ENCODE measurements around the gene RANBP17. TPM values are rescaled to one million over a fixed set of nuclear protein-coding genes. Genes with fewer than 3 reads are reported as not detected.

RANBP17 gene
- total and polyA plus RNA-seq, 5 experiments from 2014 or later: 0.09 to 0.83 (median 0.24) TPM; not detected in 2

- peaks cover 5 to 46% (median 26%) of the 10 kb centered on the region in 9 donors for H3K9me3 Mint-ChIP-seq
- no peak for DNase-seq
- ATAC-seq: no peak
- H3K27ac Mint-ChIP-seq: no peak overlapping the region
- no peak overlapping the region for H3K4me3 Mint-ChIP-seq
- H3K27me3 Mint-ChIP-seq: peaks cover 0 to 15% (median 4%) of the 10 kb centered on the region in 5 donors
- no peaks in the 10 kb centered on the region for H3K4me1 Mint-ChIP-seq
- POLR2A ChIA-PET: no interaction called here
- peaks cover 0 to 14% (median 0%) of the 10 kb centered on the region in 3 donors for H3K36me3 Mint-ChIP-seq
Observed at GRCh38 chr5:170875811-170876210, 14.0 kb downstream of the RANBP17 start.

DNA sequence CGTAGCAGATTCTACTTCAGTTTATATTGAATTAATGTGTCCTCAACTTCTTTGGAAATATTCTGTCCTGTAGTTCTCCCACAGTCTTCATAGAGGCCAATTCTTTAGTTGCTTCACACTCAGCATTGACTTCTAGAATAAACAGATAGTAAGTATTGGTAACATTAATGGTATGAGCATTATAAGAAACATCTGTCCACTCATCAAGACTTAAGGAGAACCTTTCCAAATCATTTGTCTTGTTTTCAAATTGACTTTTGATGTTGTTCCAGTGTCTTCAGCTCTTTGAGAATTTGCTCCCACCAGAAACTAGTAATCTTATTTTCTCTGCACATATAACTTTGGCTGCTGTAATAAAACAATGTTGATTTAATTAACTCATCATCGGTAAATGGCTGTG, 18.3 kb downstream of the RANBP17 start:
- no peak overlapping the region for H3K4me3 Mint-ChIP-seq
- H3K27me3 Mint-ChIP-seq: peaks cover 0 to 11% (median 5%) of the 10 kb centered on the region in 5 donors
- DNase-seq (no peak), ATAC-seq (no peak)
- H3K4me1 Mint-ChIP-seq: no peaks in the 10 kb centered on the region
- H3K27ac Mint-ChIP-seq: no peak overlapping the region
- peaks cover 0 to 14% (median 5%) of the 10 kb centered on the region in 9 donors for H3K9me3 Mint-ChIP-seq
- no peaks in the 10 kb centered on the region for H3K36me3 Mint-ChIP-seq
- POLR2A ChIA-PET: no interaction called here

DNA sequence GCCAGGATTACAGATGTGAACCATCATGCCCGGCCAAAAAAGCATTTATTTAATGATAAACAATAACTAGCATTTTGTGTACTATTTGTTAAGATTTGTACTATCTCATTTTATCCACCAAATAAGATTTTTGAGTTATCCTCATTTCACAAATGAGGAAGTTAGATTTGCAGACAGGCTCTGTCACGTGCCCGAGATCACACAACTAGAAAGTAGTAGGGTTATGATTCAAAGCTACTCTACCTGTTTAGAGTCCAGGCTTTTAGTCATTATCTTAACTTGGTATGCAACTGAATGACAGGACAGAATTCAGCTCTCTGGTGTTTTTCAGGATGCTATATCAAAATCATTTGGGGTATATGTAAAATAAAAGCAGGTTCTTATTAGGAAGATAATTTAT, 20.5 kb downstream of the RANBP17 start:
- Mint-ChIP-seq H3K36me3 (no peaks in the 10 kb centered on the region), H3K27ac (no peak overlapping the region), H3K27me3 (peaks cover 0 to 5% (median 0%) of the 10 kb centered on the region in 5 donors), H3K4me3 (no peak overlapping the region), H3K9me3 (no peaks in the 10 kb centered on the region), H3K4me1 (no peaks in the 10 kb centered on the region)
- ATAC-seq (no peak), DNase-seq (no peak)
- POLR2A ChIA-PET: no interaction called here

DNA sequence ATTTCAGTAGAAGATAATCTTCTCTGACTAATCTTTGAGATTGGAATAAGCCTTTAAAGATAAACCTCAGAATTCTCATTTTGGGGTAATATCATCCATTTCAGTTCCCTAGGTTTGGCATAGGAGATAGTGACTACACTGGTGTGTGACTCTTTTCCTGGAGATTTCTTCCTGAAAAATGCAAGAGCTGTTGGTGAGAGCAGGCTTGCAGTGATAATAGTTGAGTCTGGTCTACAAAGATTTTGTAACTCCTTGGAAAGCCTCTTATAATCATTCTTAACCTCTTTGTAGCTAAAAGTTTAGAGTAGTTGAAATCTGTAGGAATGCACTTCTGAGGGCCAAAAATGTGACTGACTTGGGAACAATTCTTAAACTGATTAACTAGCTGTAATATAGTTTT, 23.4 kb downstream of the RANBP17 start:
- ATAC-seq: no peak
- Mint-ChIP-seq H3K27ac (no peak overlapping the region), H3K9me3 (no peaks in the 10 kb centered on the region), H3K4me1 (no peaks in the 10 kb centered on the region), H3K27me3 (peaks cover 0 to 7% (median 2%) of the 10 kb centered on the region in 5 donors), H3K4me3 (no peak overlapping the region), H3K36me3 (no peaks in the 10 kb centered on the region)
- DNase-seq: no peak
- POLR2A ChIA-PET: no interaction called here

GRCh38 chr5:170885809-170886208, 24.0 kb downstream of the RANBP17 start:
- DNase-seq (no peak), ATAC-seq (no peak)
- Mint-ChIP-seq H3K36me3 (no peaks in the 10 kb centered on the region), H3K27ac (no peak overlapping the region), H3K4me1 (no peaks in the 10 kb centered on the region), H3K27me3 (peaks cover 0 to 7% (median 2%) of the 10 kb centered on the region in 5 donors), H3K9me3 (no peaks in the 10 kb centered on the region), H3K4me3 (no peak overlapping the region)
- POLR2A ChIA-PET: no interaction called here

GRCh38 chr5:170886210-170886894, 24.5 kb downstream of the RANBP17 start:
- no peak for ATAC-seq
- H3K9me3 Mint-ChIP-seq: peaks cover 0 to under 1% (median 0%) of the 10 kb centered on the region in 9 donors
- H3K36me3 Mint-ChIP-seq: no peaks in the 10 kb centered on the region
- no peaks in the 10 kb centered on the region for H3K4me1 Mint-ChIP-seq
- no peak overlapping the region for H3K27ac Mint-ChIP-seq
- no peak for DNase-seq
- no peak overlapping the region for H3K4me3 Mint-ChIP-seq
- H3K27me3 Mint-ChIP-seq: peaks cover 0 to 10% (median 4%) of the 10 kb centered on the region in 5 donors
- POLR2A ChIA-PET: no interaction called here

- DNase-seq: no peak
- peaks cover 0 to 10% (median 4%) of the 10 kb centered on the region in 5 donors for H3K27me3 Mint-ChIP-seq
- no peak overlapping the region for H3K4me3 Mint-ChIP-seq
- peaks cover 0 to 2% (median 0%) of the 10 kb centered on the region in 9 donors for H3K9me3 Mint-ChIP-seq
- POLR2A ChIA-PET: no interaction called here
- no peaks in the 10 kb centered on the region for H3K4me1 Mint-ChIP-seq
- ATAC-seq: no peak
- no peak overlapping the region for H3K27ac Mint-ChIP-seq
- no peaks in the 10 kb centered on the region for H3K36me3 Mint-ChIP-seq
Observed at GRCh38 chr5:170892196-170892595, 30.4 kb downstream of the RANBP17 start.

- Mint-ChIP-seq H3K27me3 (peaks cover 0 to 12% (median 3%) of the 10 kb centered on the region in 5 donors), H3K9me3 (peaks cover 0 to 10% (median 2%) of the 10 kb centered on the region in 9 donors), H3K4me1 (no peaks in the 10 kb centered on the region), H3K4me3 (no peak overlapping the region), H3K36me3 (no peaks in the 10 kb centered on the region), H3K27ac (no peak overlapping the region)
- ATAC-seq: no peak
- no peak for DNase-seq
- POLR2A ChIA-PET: no interaction called here
Observed at GRCh38 chr5:170894665-170895064, 32.8 kb downstream of the RANBP17 start.

GRCh38 chr5:170896779-170897178, 35.0 kb downstream of the RANBP17 start:
- Mint-ChIP-seq H3K4me1 (no peaks in the 10 kb centered on the region), H3K9me3 (peaks cover 4 to 29% (median 13%) of the 10 kb centered on the region in 9 donors), H3K36me3 (peaks cover 0 to under 1% (median 0%) of the 10 kb centered on the region in 3 donors), H3K27ac (no peak overlapping the region), H3K27me3 (peaks cover 0 to 8% (median 0%) of the 10 kb centered on the region in 5 donors), H3K4me3 (no peak overlapping the region)
- ATAC-seq (no peak), DNase-seq (no peak)
- POLR2A ChIA-PET: no interaction called here

DNA sequence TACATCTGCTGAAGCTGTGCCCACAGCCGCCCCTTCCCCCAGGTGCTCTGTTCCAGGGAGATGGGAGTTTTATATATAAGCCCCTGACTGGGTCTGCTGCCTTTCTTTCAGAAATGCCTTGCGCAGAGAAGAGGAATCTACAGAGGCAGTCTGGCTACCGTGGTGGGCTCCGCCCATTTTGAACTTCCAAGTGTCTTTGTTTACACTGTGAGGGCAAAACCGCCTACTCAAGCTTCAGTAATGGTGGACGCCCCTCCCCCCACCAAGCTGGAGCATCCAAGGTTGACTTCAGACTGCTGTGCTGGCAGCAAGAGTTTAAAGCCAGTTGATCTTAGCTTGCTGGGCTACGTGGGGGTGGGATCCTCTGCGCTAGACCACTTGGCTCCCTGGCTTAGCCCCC, 41.3 kb downstream of the RANBP17 start:
- H3K27ac Mint-ChIP-seq: no peak overlapping the region
- peaks cover 0 to 8% (median 2%) of the 10 kb centered on the region in 5 donors for H3K27me3 Mint-ChIP-seq
- ATAC-seq (no peak), DNase-seq (no peak)
- POLR2A ChIA-PET: no interaction called here
- H3K4me1 Mint-ChIP-seq: no peaks in the 10 kb centered on the region
- H3K4me3 Mint-ChIP-seq: no peak overlapping the region
- peaks cover 5 to 29% (median 14%) of the 10 kb centered on the region in 9 donors for H3K9me3 Mint-ChIP-seq
- H3K36me3 Mint-ChIP-seq: peaks cover 0 to 6% (median 0%) of the 10 kb centered on the region in 3 donors

GRCh38 chr5:170907758-170908157, 45.9 kb downstream of the RANBP17 start:
- Mint-ChIP-seq H3K36me3 (no peaks in the 10 kb centered on the region), H3K9me3 (peaks cover 0 to 2% (median 0%) of the 10 kb centered on the region in 9 donors), H3K4me1 (no peaks in the 10 kb centered on the region), H3K27me3 (peaks cover 0 to 2% (median 0%) of the 10 kb centered on the region in 5 donors), H3K4me3 (no peak overlapping the region), H3K27ac (no peak overlapping the region)
- DNase-seq (no peak), ATAC-seq (no peak)
- POLR2A ChIA-PET: no interaction called here

DNA sequence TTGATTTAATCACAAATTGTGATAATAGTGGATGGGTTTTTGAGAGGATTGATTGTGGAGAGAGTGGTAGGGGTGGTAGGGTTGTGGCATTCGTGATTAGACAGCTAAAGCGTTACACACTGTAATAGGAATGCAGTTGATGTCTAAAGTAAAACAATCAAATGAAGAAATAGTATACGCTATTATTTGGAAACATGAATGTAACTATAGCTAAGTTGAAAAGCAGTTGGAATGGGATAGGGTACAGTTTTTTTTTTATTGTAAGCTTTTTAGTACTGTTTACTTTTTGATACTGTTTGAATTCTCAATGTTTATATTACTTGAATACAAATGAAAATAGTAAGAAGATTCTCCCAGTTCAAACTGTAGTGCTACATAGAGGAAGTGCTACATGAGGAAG, 51.8 kb downstream of the RANBP17 start:
- POLR2A ChIA-PET: no interaction called here
- Mint-ChIP-seq H3K4me3 (no peak overlapping the region), H3K27ac (no peak overlapping the region), H3K4me1 (no peaks in the 10 kb centered on the region), H3K9me3 (no peaks in the 10 kb centered on the region), H3K27me3 (no peaks in the 10 kb centered on the region), H3K36me3 (no peaks in the 10 kb centered on the region)
- ATAC-seq: no peak
- no peak for DNase-seq

DNA sequence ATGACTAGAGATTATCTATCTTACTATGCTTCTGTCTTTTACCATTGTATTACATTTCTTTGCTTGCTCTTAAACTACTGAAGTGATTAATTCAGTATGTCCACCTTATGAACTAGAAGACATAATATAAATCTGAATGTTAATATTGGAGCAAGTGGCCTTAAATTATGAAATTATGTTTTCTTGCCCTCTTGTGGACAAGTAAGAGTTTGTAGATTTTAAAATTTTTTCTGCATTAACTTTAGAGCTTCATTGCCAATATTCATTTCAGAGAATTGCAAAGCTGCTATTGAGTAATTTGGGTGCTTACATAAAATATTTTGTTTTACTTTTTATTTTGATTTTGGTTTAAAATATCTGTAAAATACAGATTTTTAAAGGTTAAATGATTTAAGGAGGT, 55.3 kb downstream of the RANBP17 start:
- DNase-seq (no peak), ATAC-seq (no peak)
- no peak overlapping the region for H3K27ac Mint-ChIP-seq
- peaks cover 0 to 3% (median 0%) of the 10 kb centered on the region in 9 donors for H3K9me3 Mint-ChIP-seq
- no peaks in the 10 kb centered on the region for H3K4me1 Mint-ChIP-seq
- H3K4me3 Mint-ChIP-seq: no peak overlapping the region
- POLR2A ChIA-PET: no interaction called here
- H3K36me3 Mint-ChIP-seq: no peaks in the 10 kb centered on the region
- no peaks in the 10 kb centered on the region for H3K27me3 Mint-ChIP-seq

GRCh38 chr5:170920196-170920595, 58.4 kb downstream of the RANBP17 start:
- POLR2A ChIA-PET: no interaction called here

More at GRCh38 chr5:170920196-170920595, 58.4 kb downstream of the RANBP17 start:
- Mint-ChIP-seq H3K27me3 (no peaks in the 10 kb centered on the region), H3K36me3 (no peaks in the 10 kb centered on the region), H3K4me3 (no peak overlapping the region), H3K9me3 (peaks cover 0 to 3% (median 0%) of the 10 kb centered on the region in 9 donors), H3K27ac (no peak overlapping the region), H3K4me1 (no peaks in the 10 kb centered on the region)
- ATAC-seq (no peak), DNase-seq (no peak)
